Right kidney (tissue), 1 donor: Measurements from ENCODE around the gene GPD2.
"Not testable (repeated sequence)": the region's sequence is repeated elsewhere in the genome, so short reads cannot be mapped to it uniquely, and the experiment has no call there.

ENCODE experiments used
- DNase-seq: peaks from one replicate; pipeline ENCODE4 v3.0.0-alpha.2; 2016

The GPD2 gene

GRCh38 chr2:156473445-156473844, 37.3 kb downstream of the GPD2 start:
- DNase-seq = no peak

- no peak for DNase-seq
Observed at GRCh38 chr2:156474401-156474800, 38.2 kb downstream of the GPD2 start.

- no peak for DNase-seq
Observed at GRCh38 chr2:156476021-156476849, 40.1 kb downstream of the GPD2 start.

GRCh38 chr2:156476850-156477206, 40.6 kb downstream of the GPD2 start:
- DNase-seq = no peak

- DNase-seq = no peak
Observed at GRCh38 chr2:156480376-156480775, 44.2 kb downstream of the GPD2 start.

GRCh38 chr2:156481312-156481711, 45.1 kb downstream of the GPD2 start:
- no peak for DNase-seq

GRCh38 chr2:156483741-156484173, 47.6 kb downstream of the GPD2 start:
- DNase-seq = no peak

GRCh38 chr2:156486147-156486546, 50.0 kb downstream of the GPD2 start:
- no peak for DNase-seq

GRCh38 chr2:156486614-156487013, 50.4 kb downstream of the GPD2 start:
- DNase-seq = no peak

GRCh38 chr2:156489195-156489594, 53.0 kb downstream of the GPD2 start:
- DNase-seq = no peak

GRCh38 chr2:156489750-156490465, 53.7 kb downstream of the GPD2 start:
- DNase-seq = no peak

- DNase-seq = no peak
Observed at GRCh38 chr2:156490466-156490840, 54.3 kb downstream of the GPD2 start.

GRCh38 chr2:156491176-156491575, 55.0 kb downstream of the GPD2 start:
- DNase-seq = no peak

- DNase-seq = no peak
Observed at GRCh38 chr2:156492979-156493378, 56.8 kb downstream of the GPD2 start.

- DNase-seq = not testable (repeated sequence)
Observed at GRCh38 chr2:156495998-156496397, 59.8 kb downstream of the GPD2 start.

GRCh38 chr2:156505696-156506095, 69.5 kb downstream of the GPD2 start:
- DNase-seq = no peak

GRCh38 chr2:156511122-156511521, 74.9 kb downstream of the GPD2 start:
- no peak for DNase-seq

- no peak for DNase-seq
Observed at GRCh38 chr2:156511803-156512202, 75.6 kb downstream of the GPD2 start.

GRCh38 chr2:156512451-156512850, 76.3 kb downstream of the GPD2 start:
- DNase-seq = no peak

GRCh38 chr2:156513219-156513618, 77.0 kb downstream of the GPD2 start:
- DNase-seq = no peak

- no peak for DNase-seq
Observed at GRCh38 chr2:156517419-156517818, 81.2 kb downstream of the GPD2 start.

- DNase-seq = no peak
Observed at GRCh38 chr2:156518138-156518537, 82.0 kb downstream of the GPD2 start.

- no peak for DNase-seq
Observed at GRCh38 chr2:156522864-156523440, 86.8 kb downstream of the GPD2 start.
